Ovary (tissue), 9 donors: ENCODE measurements around the gene CCNQ. TPM values are rescaled to one million over a fixed set of nuclear protein-coding genes. Genes with fewer than 3 reads are reported as not detected.

ENCODE experiments used
- DNase-seq, 5 donors: peaks; one replicate each; pipeline ENCODE4 v3.0.0-alpha.2; 2019 to 2020
- H3K27ac ChIP-seq, 2 donors: fragments of 200-600 bp; one replicate each; pipeline versions ENCODE4 v1.5.1 to v1.8.0; 2019 to 2022
- H3K27me3 ChIP-seq: fragments of 200-600 bp; one replicate; pipeline ENCODE4 v1.8.0; 2022
- H3K36me3 ChIP-seq: fragments of 200-600 bp; sonication (generic); one replicate; pipeline ENCODE4 v1.5.1; 2019
- H3K4me1 ChIP-seq: one replicate; pipeline ENCODE4 v1.8.1; 2013; ENCODE audit warnings: mild to moderate bottlenecking, moderate library complexity; ENCODE audit not compliant: insufficient read depth
- H3K4me3 ChIP-seq: fragments of 200-600 bp; sonication (generic); one replicate; pipeline ENCODE4 v1.5.1; 2017
- H3K9me3 ChIP-seq, 2 donors: fragments of 200-600 bp in 1 of 2; sonication (generic) in 1 of 2; one replicate each; pipeline versions ENCODE4 v1.5.1 to v1.8.1; 2013 to 2019; ENCODE audit warnings: mild to moderate bottlenecking in 1 of 2, moderate library complexity in 1 of 2
- CTCF ChIP-seq, 3 donors: fragments of 450-650 bp in 2 of 3; fragments of 200-600 bp in 1 of 3; IDR thresholded peaks; one replicate each; pipeline versions ENCODE4 v1.5.1 to v1.8.0; 2016 to 2022; ENCODE audit warnings: antibody characterized with exemption in 3 of 3, mild to moderate bottlenecking in 1 of 3
- EP300 ChIP-seq: sonication (generic); formaldehyde crosslinking; IDR thresholded peaks from one replicate; pipeline ENCODE4 v1.6.1; 2017; ENCODE audit warnings: antibody characterized with exemption
- POLR2A ChIP-seq: fragments of 450-650 bp; IDR thresholded peaks from one replicate; pipeline ENCODE4 v1.6.1; 2017; ENCODE audit warnings: antibody characterized with exemption, mild to moderate bottlenecking, moderate library complexity
- WGBS, 3 donors: extraction: QIAGEN DNeasy Blood & Tissue Kit in 1 of 3; methylation state at CpG; one replicate each; pipeline versions ENCODE4 v1.1.5 to v1.1.7; 2013 to 2017; 5-methylcytosine and 5-hydroxymethylcytosine counted together
- intact Hi-C, 4 donors: fragments of 100-400 bp; cut with DNase I; formaldehyde crosslinking; loops; one replicate each; pipeline versions ENCODE4 v1.11.0 to v1.15.1; 2022 to 2023
- polyA plus RNA-seq, 2 donors: library from polyadenylated mRNA; stranded (reverse); fragments of 200-250 nt in 1 of 2; fragments of 350-450 nt in 1 of 2; fragmentation: Illumina TruSeq in 1 of 2; extraction: RNeasy Lipid Tissue Mini Kit (QIAGEN cat#74804) in 1 of 2; gene quantifications; one replicate each; pipeline ENCODE4 v1.2.3, GENCODE V29; 2013 to 2014
- total RNA-seq, 7 donors: library from RNA; depleted of rRNA in 2 of 7; stranded (reverse); fragments of >200 nt in 2 of 7; fragmentation: NEBNext Ultra II Directional in 3 of 7; extraction: Animal tissue kit (Norgen Biotek cat#: 25700) in 3 of 7; gene quantifications; one replicate each; pipeline versions ENCODE4 v1.1.0 to v1.2.4, GENCODE V29; 2016 to 2023
- donor health status: DM: no; HTN: no; CAD: no; lungs with moderate emphysema.
- donor health status: DM: no; HTN: no; CAD: no.
- donor health status: Bipolar disorder and iron deficiency.
- donor health status: DM: yes; HTN: yes; CAD: no.
- donor health status: DM: no; HTN: no; CAD: no.
- donor health status: DM: yes; HTN: yes; CAD: no.

CCNQ gene
- total and polyA plus RNA-seq, 9 donors: 15.5 to 23.8 (median 19.3) TPM

GRCh38 chrX:153583433-153583832, 15.5 kb downstream of the CCNQ start:
- H3K27me3 ChIP-seq: no peaks in the 10 kb centered on the region
- no peak overlapping the region for H3K27ac ChIP-seq
- H3K4me1 ChIP-seq: no peaks in the 10 kb centered on the region
- H3K9me3 ChIP-seq: no peaks in the 10 kb centered on the region
- WGBS, 3 donors: 65 to 69% (median 69%) methylated on average over 2 of the region's 2 CpGs
- no peak for DNase-seq
- TF ChIP-seq EP300 (no peak), CTCF (IDR thresholded peaks at IDR 0.05) (no peak), POLR2A (no peak)
- intact Hi-C loops: no loop called here
- no peaks in the 10 kb centered on the region for H3K36me3 ChIP-seq
- H3K4me3 ChIP-seq: no peak overlapping the region

DNA sequence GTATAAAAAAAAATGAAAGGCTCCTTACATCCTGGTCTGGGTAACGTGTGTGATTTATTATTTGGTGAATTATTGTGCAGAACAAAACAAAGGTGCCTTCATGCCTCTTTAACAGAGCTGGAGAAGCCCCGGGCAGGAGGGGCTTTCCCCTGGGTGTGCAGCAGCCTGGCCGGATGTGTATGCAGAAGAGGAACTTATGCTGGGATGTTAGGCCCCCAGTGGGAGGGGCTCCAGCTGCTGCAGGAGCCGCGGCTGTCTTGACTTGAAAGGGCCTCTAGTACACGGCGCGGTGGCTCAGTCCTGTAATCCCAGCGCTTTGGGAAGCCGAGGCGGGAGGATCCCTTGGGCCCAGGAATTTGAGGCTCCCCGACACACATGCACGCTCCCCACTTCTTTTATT, 16.0 kb downstream of the CCNQ start:
- H3K4me3 ChIP-seq: no peak overlapping the region
- 32 to 51% (median 42%) methylated on average over 13 of the region's 13 CpGs for WGBS, 3 donors
- no peak for DNase-seq
- TF ChIP-seq CTCF (IDR thresholded peaks at IDR 0.05) (no peak), POLR2A (no peak), EP300 (no peak)
- intact Hi-C loops: no loop called here
- H3K27me3 ChIP-seq: no peaks in the 10 kb centered on the region
- H3K27ac ChIP-seq: no peak overlapping the region
- no peaks in the 10 kb centered on the region for H3K36me3 ChIP-seq
- no peaks in the 10 kb centered on the region for H3K4me1 ChIP-seq
- H3K9me3 ChIP-seq: no peaks in the 10 kb centered on the region

DNA sequence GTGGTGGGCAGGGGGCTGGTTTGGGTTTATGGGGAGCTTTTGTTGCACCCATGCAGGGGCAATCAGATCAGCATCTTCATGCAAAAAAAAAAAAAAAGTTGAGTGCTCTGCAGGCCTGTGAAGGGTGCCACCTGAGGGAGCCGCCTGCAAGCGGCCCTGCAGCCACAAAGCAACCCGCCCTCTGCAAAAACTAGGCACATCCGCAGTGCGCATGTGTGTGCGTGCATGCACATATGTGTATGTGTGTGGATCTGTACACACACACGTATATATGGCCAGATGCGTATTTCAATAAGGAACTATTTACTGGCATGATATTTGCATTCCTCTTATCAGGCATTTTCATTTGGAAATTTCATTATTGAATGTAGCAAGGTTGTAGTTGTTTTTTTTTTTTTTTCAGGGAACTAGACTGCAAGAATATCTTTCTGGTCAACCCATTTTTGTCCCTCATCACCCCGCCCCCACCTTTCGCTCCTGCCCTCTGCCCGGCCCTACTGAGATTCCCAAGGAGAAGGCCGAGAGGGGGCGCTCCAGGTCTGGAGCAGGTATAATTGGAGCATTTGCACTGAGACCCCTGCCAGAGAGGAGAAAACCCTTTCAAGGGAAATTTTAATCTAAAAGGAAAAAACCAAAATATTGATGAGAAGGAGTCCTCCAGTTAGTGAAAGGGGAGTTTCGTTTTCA, 18.1 kb downstream of the CCNQ start:
- H3K27ac ChIP-seq: no peak overlapping the region
- no peaks in the 10 kb centered on the region for H3K27me3 ChIP-seq
- no peaks in the 10 kb centered on the region for H3K9me3 ChIP-seq
- no peaks in the 10 kb centered on the region for H3K36me3 ChIP-seq
- TF ChIP-seq POLR2A: no peak
- no peak for TF ChIP-seq CTCF (IDR thresholded peaks at IDR 0.05)
- 71 to 78% (median 76%) methylated on average over 14 of the region's 14 CpGs for WGBS, 3 donors
- no peak overlapping the region for H3K4me3 ChIP-seq
- H3K4me1 ChIP-seq: no peaks in the 10 kb centered on the region
- DNase-seq: no peak
- intact Hi-C loops: no loop called here

DNA sequence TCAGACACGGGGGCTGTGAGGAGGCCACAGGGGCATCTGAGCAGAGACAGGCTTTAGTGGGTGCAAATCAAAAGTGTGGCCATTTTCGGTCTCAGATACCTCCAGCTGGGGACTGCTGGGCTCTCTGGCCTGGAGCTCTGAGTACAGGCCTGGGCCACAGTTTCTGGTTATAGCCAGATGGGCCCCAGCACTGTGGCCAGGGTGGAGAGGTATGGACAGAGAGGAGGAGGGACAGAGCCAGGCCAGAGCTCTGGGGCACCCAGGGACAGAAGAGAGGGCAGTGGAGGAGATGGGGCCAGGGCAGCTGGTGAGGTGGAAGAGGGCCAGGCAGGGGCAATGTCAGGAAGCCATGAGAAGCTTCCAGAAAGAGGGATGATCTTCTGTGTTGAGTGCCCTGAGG, 20.1 kb downstream of the CCNQ start:
- no peaks in the 10 kb centered on the region for H3K36me3 ChIP-seq
- no peak overlapping the region for H3K4me3 ChIP-seq
- no peaks in the 10 kb centered on the region for H3K27me3 ChIP-seq
- intact Hi-C loops: no loop called here
- TF ChIP-seq POLR2A: no peak
- no peak for TF ChIP-seq EP300
- no peak for TF ChIP-seq CTCF (IDR thresholded peaks at IDR 0.05)
- H3K4me1 ChIP-seq: no peaks in the 10 kb centered on the region
- H3K9me3 ChIP-seq: no peaks in the 10 kb centered on the region
- no peak for DNase-seq
- 51 to 65% (median 55%) methylated on average over 2 of the region's 2 CpGs for WGBS, 3 donors
- H3K27ac ChIP-seq: no peak overlapping the region
